UCSD-AML1 (cell line): ENCODE data around the gene ASPHD1.
"Not testable (repeated sequence)": the region's sequence is repeated elsewhere in the genome, so short reads cannot be mapped to it uniquely, and the experiment has no call there.

ENCODE experiments used
- DNase-seq: peaks from one replicate; lab custom pipeline; 2025; ENCODE audit not compliant: unreplicated experiment; lab: John Stamatoyannopoulos, UW

The ASPHD1 gene

GRCh38 chr16:29877266-29877961 lies 22.9 kb upstream of the ASPHD1 start:
- no peak for DNase-seq

DNA sequence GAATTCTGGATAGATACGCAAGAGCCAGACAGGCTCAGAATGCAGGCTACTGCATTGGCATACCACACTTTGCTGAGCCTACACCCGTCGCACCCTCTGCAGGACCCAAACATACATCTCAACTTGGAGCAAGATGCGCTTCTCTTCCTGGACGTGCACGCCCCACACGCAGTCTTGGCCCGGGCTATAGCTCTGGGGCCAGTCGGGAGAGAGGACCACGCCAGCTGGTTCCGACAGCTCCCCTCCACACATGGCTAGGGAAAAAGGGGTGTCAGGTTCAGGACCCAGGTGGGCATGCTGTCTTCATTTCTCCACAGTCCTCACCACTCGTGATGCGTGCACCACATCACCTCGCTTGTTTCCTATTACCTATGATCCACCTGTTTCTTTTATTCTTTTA lies 22.1 kb upstream of the ASPHD1 start:
- no peak for DNase-seq

DNA sequence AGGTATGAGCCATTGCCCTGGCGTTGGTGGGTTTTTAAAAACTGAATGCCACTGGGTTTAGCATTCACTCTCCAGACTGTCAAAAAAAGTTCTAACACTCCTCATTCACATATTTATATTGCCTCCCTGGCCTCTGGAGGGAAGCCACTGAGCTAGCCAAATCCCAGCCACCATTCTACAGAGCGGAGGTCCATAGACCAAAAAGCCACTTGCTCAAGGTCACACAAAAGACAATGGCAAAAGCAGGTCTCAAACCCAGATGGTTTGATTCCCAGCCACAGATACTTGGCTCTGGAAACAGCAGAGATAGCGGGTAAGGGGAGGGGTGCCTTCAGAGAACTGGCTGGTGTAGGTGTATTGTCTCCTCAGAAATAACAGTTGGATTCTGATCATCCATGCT lies 19.2 kb upstream of the ASPHD1 start:
- DNase-seq, result no peak

- no peak for DNase-seq
Observed at GRCh38 chr16:29883987-29884386, 16.3 kb upstream of the ASPHD1 start.

GRCh38 chr16:29889372-29889771 lies 10.9 kb upstream of the ASPHD1 start:
- not testable (repeated sequence) for DNase-seq

- no peak for DNase-seq
Observed at GRCh38 chr16:29891525-29892457, 8.5 kb upstream of the ASPHD1 start.

- no peak for DNase-seq
Observed at GRCh38 chr16:29892458-29892813, 7.9 kb upstream of the ASPHD1 start.

DNA sequence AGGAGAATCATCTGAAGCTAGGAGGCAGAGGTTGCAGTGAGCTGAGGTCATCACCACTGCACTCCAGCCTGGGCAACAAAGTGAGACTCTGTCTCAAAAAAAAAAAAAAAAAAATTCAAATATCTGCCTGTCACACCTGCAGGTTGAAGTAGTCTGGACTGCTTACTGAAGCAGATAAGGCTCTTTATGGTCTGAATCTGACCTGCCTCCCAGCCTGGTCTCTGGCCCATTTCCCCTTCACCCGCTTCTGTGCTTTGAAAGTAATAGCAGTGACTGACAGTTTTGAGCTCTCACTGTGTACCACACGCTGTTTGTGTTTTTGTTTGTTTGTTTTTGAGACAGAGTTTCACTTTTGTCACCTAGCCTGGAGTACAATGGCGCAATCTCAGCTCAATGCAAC lies 6.7 kb upstream of the ASPHD1 start:
- no peak for DNase-seq

GRCh38 chr16:29894352-29894751 lies 5.9 kb upstream of the ASPHD1 start:
- DNase-seq, result no peak

DNA sequence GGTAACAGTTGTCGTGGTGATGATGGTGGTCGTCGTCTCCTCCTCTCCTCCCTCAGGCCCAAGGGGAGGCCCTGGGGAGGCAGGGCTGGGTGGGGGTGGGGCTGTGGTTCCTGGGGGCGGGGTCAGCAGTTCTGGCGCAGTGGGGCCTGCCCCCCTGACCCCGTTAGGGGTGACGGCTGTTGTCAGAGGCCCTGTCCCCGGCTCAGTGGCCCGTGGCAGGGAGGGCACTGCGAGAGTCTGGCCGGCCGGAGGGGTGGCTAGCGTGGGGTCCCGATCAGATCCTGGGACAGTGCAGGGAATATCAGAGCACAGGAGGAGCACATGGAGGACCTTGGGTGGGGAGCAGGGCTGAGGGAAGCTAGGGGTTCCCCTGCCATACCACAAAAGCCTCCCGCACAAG lies 3.4 kb upstream of the ASPHD1 start:
- DNase-seq, result no peak

DNA sequence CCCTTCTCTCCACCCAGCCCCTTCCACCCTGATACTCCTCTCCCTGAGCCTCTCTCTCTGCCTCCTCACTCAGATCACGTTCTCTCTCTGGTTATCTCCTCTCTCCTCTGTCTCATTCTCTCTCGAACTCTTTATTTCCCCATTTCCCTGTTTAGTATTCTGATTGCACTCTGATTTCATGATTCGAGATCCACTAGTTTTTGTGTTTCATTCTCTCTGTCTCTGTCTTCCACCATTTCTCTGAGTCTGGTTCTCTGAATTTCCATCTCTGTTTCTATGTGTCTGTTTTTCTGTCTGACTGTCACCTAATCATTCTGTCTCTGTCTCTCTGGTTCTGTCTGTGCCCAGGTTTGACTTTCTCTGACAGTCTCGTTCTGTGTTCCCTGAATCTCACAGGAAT lies 3.0 kb upstream of the ASPHD1 start:
- DNase-seq, result no peak

DNA sequence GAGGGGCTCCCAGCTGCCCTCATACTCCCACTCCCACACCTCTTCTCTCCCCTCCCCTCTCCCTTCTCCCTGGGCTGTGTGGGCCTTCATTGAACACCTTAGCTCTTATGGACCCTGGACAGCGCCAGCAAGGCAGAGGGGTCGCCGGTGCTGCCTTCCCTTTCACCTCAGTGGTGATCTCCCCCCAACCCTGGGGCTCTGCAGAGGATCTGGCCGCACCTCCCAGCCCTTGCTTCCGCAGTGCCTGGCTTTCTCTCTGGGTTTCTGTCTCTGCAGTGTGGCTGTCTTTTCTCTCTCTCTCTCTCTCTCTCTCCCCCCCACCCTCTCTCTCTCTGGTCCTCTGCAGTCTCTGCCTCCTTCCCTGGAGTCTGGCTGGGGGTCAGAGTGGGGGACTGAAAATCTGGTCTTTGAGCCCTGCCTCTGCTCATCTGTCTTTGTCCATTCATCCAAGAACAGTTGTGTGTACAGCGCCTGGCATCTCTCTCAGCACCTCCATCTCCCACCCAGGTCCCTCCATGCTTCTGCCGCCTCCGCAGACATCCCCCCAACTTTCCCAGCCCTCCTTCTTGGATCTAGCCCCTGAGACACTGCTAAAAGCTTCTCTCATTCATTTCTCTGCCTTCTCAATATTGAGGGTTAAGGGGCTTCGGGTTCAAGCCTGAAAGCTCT lies 2.0 kb upstream of the ASPHD1 start:
- DNase-seq, result no peak

DNA sequence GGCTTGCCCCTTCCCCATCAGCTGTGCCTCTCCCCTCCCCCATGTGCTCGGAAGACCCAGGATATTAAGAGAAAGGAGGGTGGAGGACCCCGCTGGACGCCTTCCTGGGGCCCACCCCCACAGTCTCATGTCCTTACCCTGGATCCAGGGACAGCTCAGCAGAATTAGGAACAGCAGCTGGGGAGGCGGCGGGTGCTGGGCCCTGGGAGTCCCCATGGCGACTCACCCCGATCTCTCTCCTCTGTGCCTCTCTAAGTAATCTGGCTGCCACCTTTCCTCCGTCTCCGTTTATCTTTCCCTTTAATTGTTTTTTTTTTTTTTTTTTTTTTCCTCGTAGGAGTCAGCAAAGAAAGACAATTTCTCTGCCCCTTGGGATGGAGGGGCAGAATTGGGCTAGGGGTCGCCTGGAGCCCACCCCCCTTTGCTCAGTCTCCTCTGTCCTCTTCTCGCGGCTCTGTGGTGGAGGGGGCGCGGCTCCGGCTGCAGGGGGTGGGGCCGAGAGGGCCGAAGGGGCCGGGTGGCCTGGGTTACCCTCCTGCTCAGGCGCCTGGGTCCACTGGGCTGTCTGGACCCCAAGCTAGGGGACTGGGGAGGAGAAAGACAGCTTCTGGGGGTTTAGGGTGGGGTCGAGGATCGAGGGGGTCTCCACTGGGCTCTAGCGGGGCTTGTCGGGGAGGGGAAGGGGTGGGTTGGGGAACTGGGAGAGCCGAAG lies 1.3 kb upstream of the ASPHD1 start:
- peak; percentile 80 for DNase-seq

GRCh38 chr16:29899516-29900101 lies 679 bp upstream of the ASPHD1 start, which contains the start of gene SEZ6L2:
Gene SEZ6L2 (minus strand): TSS chr16:29899550. CDS start chr16:29899019, 531 bp downstream.
- peak; percentile 88 for DNase-seq

- DNase-seq, result no peak
Observed at GRCh38 chr16:29900888-29901606, 759 bp downstream of the ASPHD1 start.

DNA sequence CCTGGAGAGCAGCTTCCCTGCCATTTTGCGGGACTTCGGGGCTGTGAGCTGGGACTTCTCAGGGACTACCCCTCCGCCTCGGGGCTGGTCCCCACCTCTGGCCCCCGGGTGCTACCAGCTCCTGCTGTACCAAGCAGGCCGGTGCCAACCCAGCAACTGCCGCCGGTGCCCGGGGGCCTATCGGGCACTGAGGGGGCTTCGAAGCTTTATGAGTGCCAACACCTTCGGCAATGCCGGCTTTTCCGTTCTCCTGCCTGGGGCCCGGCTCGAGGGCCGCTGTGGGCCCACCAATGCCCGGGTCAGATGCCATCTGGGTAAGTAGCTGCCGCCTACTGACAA lies 1.3 kb downstream of the ASPHD1 start:
- DNase-seq, result no peak

DNA sequence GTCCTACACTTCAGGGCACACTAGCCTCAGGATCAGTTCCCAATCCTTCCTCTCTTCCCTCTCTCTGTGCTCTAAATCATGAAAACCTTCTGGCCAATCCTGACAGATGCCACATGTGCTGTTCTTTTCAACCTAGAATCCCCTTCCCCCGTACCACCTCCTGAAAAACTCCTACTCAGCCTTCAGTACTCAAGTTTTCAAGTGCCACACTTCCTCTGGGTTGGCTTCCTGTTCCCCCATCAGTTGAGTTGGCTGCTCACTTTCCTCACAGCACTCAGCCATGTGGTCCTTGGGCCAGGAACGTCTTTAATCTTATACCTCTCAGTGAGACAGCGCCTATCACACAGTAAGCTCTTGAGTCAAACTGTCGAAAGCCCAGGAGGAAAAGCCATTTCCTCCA lies 3.3 kb downstream of the ASPHD1 start:
- no peak for DNase-seq

GRCh38 chr16:29904947-29905346 lies 4.7 kb downstream of the ASPHD1 start:
- DNase-seq, result no peak

- no peak for DNase-seq
Observed at GRCh38 chr16:29905668-29906067, 5.4 kb downstream of the ASPHD1 start.

DNA sequence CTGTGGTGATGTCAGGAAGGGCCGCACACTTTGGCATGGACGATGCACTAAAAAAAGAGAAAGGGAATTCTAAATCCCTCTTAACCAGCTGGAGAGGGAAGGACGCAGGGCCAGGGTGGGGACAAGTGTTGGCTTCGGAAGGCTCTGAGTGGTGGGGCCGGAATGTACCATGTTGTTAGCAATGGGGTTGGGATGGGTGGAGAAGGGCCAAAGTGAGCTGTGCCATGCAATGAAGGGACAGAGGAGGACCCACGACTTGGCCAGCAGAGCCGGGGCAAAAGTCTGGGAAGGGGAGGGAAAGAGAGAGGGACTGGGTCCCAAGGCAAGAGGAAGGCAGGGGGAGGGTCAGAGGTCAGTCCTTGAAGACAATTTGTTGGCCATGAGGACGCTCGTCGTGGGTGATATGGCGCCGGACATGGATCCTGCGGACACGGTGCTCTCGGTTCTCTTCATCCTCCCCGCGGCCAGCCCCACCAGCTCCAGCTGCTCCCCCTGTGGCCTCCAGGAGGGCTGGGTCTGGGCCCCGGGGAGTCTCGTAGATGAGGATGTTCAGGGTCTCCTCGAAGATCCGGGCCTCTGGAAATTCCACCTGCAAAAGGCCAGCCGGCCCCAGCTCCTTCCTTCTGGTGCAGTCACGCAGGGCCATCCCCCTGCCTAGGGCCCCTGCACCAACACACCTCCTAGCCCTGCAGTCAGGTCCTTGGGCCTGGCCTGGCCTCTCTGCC lies 6.4 kb downstream of the ASPHD1 start:
- no peak for DNase-seq
